Tibial nerve (tissue), 4 donors: Measurements from ENCODE around the gene ZNRD2.

Source experiments
- CTCF ChIP-seq, 5 experiments: fragments of 200-600 bp in 3 of 5; fragments of 450-650 bp in 2 of 5; sonication (generic) in 3 of 5; IDR thresholded peaks; one replicate each; pipeline ENCODE4 v1.5.1; 2016 to 2019; ENCODE audit warnings: antibody characterized with exemption in 5 of 5, mild to moderate bottlenecking in 3 of 5, moderate library complexity in 2 of 5
- EP300 ChIP-seq, 2 donors: sonication (generic); formaldehyde crosslinking; IDR thresholded peaks; one replicate each; pipeline ENCODE4 v1.6.1; 2017; ENCODE audit warnings: antibody characterized with exemption in 2 of 2, mild to moderate bottlenecking in 1 of 2

- TF ChIP-seq CTCF (IDR thresholded peaks at IDR 0.05) (no peak), EP300 (IDR thresholded peaks at IDR 0.05) (no peak)
These were observed 21.9 kb upstream of the ZNRD2 start for GRCh38 chr11:65548395-65548794.
